Right lung (tissue), 10 donors: ENCODE measurements around the gene DNAJC5G. TPM values are rescaled to one million over a fixed set of nuclear protein-coding genes. Genes with fewer than 3 reads are reported as not detected.

Source experiments
- DNase-seq, 2 donors: peaks; one replicate each; pipeline ENCODE4 v3.0.0-alpha.2; 2013
- long read RNA-seq, 8 donors: transcript quantifications; one replicate each; lab custom pipeline, GENCODE V29; 2026
- polyA plus RNA-seq, 5 donors: library from polyadenylated mRNA; unstranded; fragments of 120-200 nt; gene quantifications; one replicate each; pipeline versions ENCODE4 v1.2.1 to v1.2.3, GENCODE V29; 2013; ENCODE audit warnings: inconsistent platforms in 1 of 5, low replicate concordance in 1 of 5; ENCODE audit not compliant: insufficient read length in 5 of 5, insufficient read depth in 1 of 5

DNAJC5G gene
- polyA plus RNA-seq, result under 1 TPM in 4 of 5 donors, not detected in 1; 0.14 to 0.53 (median 0.30) TPM
- long read RNA-seq, donor 1, result 0 reads
- long read RNA-seq, donor 2, result 0 reads
- long read RNA-seq, donor 3, result 0 reads
- long read RNA-seq, donor 4, result 0 reads
- long read RNA-seq, donor 5, result 0 reads
- long read RNA-seq, donor 6, result 0 reads
- long read RNA-seq, donor 7, result 0 reads
- long read RNA-seq, donor 8, result 0 reads

- no peak for DNase-seq
These were observed at the start of gene DNAJC5G for GRCh38 chr2:27275211-27276150. DNAJC5G (plus strand) TSS chr2:27275433; CDS start chr2:27276729, 1,296 bp downstream.

GRCh38 chr2:27225526-27225925 lies 49.7 kb upstream of the DNAJC5G start:
- DNase-seq, result no peak

- DNase-seq, result no peak
These were observed 47.7 kb upstream of the DNAJC5G start for GRCh38 chr2:27227501-27227900.

GRCh38 chr2:27231921-27232320 lies 43.3 kb upstream of the DNAJC5G start:
- DNase-seq, result no peak

DNA sequence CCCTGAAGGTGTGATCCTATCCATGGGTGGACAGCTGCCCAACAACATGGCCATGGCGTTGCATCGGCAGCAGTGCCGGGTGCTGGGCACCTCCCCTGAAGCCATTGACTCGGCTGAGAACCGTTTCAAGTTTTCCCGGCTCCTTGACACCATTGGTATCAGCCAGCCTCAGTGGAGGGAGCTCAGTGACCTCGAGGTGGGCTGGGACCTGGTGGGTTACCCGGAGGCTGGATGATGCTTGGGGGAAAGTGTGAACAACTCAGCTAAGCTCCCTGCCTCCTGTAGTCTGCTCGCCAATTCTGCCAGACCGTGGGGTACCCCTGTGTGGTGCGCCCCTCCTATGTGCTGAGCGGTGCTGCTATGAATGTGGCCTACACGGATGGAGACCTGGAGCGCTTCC lies 41.9 kb upstream of the DNAJC5G start:
- DNase-seq, result no peak

DNA sequence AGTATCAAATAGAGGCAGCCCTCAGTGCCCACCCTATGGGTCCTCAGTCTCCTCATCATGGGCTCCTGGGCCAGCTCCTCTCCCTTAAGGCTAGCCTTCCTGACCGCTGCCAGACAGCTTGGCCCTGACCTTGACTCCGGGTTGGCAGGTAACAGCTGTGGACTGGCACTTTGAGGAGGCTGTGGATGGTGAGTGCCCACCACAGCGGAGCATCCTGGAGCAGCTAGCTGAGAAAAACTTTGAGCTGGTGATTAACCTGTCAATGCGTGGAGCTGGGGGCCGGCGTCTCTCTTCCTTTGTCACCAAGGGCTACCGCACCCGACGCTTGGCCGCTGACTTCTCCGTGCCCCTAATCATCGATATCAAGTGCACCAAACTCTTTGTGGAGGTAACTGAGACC lies 39.1 kb upstream of the DNAJC5G start:
- no peak for DNase-seq

DNA sequence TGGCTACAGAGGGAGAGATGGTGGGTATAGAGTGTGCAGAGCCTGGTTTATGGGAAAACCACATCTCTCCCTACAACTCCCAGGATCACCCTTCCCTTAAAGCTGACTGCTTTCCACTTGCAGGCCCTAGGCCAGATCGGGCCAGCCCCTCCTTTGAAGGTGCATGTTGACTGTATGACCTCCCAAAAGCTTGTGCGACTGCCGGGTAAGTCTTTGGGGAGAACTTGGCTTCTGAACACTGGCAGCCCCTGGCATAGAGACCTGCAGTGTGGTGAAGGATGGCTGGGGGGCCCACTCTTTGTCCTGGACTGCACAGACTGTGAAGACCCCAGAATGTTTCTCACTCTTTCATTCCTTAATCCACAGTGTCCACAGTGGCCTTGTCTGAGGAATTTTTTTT lies 38.6 kb upstream of the DNAJC5G start:
- DNase-seq, result no peak

DNA sequence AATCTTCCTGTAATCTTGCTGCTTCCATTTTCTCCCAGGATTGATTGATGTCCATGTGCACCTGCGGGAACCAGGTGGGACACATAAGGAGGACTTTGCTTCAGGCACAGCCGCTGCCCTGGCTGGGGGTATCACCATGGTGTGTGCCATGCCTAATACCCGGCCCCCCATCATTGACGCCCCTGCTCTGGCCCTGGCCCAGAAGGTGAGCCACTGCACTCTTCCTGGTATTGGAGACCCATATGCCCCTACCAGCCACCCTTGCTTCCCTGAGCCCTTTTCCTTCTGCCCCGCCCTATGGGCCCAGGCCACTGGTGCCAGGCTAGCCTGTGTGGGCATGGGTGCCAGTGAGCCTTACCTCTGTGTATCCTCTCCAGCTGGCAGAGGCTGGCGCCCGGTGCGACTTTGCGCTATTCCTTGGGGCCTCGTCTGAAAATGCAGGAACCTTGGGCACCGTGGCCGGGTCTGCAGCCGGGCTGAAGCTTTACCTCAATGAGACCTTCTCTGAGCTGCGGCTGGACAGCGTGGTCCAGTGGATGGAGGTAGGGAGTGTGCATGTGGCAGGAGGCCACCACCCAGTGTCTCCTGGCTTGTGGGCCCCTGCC lies 37.8 kb upstream of the DNAJC5G start:
- no peak for DNase-seq

DNA sequence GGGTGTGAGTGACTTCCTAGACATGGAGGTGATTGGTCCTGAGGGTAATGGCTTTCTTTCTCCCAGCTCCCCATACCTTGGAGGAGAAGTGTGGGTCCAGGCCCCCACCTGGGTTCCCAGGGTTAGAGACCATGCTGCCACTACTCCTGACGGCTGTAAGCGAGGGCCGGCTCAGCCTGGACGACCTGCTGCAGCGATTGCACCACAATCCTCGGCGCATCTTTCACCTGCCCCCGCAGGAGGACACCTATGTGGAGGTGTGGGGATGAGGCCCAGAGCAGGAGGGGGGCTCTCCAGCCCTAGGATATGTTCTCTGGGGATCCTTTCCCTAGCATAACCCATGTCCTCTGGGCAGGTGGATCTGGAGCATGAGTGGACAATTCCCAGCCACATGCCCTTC lies 36.3 kb upstream of the DNAJC5G start:
- DNase-seq, result no peak

DNA sequence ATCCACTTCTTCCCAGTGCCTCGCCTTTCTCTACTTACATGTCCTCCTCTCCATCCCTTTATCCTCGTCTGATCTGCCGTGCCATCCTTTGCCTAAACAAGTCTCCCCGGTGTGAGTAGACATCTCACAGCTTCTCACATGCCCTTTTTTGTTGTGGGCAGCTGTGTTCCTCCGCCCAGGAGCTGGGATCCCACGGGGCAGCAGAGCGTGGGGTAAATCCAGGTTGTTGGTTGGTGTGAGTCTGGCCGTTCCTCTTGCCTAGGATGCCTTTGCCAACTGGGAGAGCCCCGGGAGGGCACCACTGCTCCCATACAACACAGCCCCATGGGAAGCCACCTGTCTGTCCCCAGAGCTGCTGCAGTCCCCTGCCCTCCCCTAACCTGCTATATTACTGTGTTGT lies 34.8 kb upstream of the DNAJC5G start:
- DNase-seq, result no peak

DNA sequence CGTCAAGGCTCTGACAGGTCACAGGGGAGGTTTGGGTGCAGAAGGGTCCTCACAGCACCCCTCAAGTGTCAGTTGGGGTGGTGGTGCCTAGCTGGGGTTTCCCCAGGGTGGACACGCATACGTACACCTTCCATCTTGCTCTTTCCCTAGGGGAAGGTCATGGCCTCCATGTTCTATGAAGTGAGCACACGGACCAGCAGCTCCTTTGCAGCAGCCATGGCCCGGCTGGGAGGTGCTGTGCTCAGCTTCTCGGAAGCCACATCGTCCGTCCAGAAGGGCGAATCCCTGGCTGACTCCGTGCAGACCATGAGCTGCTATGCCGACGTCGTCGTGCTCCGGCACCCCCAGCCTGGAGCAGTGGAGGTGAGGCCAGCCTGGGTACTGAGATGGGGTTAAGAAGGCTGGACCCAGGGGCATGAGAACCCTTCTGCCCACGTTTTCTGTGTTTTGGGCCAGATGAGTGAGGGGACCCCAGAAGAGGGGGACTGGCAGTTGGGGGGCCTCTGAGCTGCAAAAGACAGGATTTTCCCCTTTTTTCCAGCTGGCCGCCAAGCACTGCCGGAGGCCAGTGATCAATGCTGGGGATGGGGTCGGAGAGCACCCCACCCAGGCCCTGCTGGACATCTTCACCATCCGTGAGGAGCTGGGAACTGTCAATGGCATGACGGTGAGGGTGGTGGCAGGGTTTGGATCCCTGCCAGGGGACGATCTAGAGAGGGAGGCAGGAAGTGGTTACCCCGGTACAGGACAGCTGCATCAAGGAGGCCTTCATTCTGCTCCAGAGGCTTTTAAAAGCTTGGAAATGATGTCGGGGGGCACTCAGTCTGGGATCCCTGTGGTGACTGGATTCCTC lies 33.2 kb upstream of the DNAJC5G start:
- no peak for DNase-seq

DNA sequence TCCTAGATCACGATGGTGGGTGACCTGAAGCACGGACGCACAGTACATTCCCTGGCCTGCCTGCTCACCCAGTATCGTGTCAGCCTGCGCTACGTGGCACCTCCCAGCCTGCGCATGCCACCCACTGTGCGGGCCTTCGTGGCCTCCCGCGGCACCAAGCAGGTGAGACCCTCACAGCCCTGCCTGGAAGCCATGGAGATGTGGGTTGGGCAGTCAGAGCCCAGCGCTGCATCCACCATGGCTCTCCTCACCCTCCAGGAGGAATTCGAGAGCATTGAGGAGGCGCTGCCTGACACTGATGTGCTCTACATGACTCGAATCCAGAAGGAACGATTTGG lies 32.6 kb upstream of the DNAJC5G start:
- no peak for DNase-seq

GRCh38 chr2:27243391-27244130 lies 31.7 kb upstream of the DNAJC5G start:
- no peak for DNase-seq

GRCh38 chr2:27245116-27245515 lies 30.1 kb upstream of the DNAJC5G start:
- no peak for DNase-seq

DNA sequence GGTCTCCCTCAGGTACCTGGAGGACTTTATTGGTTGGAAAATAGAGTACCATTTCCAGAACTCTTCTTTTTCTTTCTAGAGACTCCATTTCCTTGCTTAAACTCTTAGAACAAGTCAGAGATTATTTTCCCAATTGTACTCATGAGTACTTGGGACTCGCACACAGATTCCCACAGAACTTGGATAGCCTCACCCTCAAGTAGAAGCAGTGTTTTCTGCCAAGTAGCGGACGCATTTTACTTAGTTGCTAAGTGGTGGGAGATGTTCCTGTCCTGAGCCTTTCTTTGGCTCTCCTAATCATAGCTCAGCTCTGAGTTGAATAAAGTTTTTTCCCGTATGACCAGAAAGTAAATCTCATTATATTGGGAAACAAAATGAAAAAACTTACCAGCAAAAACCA lies 29.6 kb upstream of the DNAJC5G start:
- no peak for DNase-seq

DNA sequence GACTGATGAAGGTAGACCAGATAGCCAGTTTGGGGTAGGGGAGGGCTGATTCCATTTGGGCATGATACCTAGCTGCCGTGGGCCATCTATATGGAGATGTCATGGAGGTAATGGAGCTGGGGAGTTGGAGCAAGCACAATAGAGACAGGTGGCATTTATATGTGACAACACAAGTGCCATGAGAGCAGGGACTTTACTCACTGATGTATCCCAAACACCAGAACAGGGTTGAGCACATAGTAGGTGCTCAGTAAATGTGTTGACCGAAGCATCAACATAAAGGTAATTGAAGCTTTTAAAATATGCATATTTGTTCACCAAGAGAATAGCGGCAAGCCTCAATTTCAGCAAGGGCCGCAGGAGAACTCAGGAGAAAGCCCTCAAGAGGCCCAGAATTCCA lies 27.3 kb upstream of the DNAJC5G start:
- no peak for DNase-seq

DNA sequence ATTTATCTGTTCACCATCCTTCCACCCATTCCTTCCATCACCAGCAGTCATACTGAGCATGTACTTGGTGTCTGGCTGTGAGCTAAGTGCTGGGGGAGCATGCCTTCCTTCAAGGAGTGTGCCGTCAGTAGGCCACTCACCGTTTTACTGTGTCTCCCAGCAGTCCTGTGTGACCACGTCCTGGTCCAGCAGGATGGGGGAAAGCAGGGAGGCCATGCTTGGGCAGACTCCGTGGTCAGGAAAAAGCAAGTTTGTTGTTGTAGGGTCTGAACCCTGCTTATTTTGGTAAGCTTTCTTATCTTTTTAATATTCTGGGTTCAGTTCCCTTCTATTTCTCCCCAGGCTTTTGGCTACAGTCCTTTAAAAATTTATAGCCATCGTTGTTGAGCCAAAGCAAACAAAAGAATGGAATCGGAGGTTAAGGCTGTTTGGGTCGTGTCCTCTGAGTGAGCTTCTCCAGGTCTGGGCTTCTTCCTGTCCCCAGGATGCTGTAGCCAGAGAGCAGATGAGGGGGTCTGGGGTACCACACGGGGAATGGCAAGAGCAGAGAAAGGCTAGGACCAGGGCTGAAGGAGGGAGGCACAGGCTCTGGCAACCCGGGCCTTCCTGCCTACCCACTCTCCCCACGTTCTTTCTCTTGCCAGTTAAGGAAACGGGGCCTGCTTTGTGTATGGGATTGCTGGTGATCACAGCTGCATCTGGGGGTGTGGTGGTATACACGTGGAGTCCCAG lies 25.9 kb upstream of the DNAJC5G start:
- DNase-seq, result no peak

DNA sequence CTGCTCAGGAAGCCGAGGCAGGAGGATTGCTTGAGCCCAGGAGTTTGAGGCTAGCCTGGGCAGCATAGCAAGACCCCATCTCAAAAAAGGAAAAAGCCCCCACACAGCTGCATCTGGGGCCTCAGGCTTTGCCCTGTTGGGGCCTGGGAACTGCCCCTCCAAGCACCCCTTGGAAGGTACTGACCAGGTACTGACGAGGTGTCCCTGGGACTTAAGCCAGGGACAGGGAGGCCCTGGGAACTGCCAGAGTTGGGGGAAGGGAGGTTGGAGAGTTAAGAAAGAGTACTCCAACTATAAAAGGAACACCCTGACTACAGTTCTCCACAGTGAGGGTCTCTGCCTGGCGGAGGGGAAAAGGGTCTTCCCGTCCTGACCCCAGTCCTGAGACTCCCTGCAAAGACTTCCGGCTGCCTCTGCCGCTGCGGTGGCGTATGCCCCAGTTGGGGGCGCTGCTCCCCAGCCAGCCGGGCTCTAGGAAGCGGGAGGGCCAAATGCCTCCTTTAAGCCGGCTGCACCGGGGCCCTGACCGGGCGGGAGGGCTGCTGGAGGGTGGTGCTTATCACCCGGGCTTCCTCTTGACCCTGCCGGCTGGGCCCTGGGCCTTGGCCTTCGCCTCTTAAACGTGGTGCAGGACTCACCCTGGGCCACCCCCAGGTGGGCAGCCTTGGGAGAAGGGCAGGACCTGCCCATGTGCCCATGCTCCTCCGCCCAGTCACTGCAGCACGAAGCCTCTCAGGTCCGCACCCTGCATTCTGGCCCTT lies 25.2 kb upstream of the DNAJC5G start:
- peak in 1 of 2 donors; percentile 10 for DNase-seq

GRCh38 chr2:27250652-27251379 lies 24.4 kb upstream of the DNAJC5G start:
- no peak for DNase-seq
